HK-2 (cell line): Measurements from ENCODE around the gene PALD1.

ENCODE experiments used
- DNase-seq: peaks from one replicate; pipeline ENCODE4 v3.0.0-alpha.2; 2018; ENCODE audit not compliant: unreplicated experiment

The PALD1 gene

DNA sequence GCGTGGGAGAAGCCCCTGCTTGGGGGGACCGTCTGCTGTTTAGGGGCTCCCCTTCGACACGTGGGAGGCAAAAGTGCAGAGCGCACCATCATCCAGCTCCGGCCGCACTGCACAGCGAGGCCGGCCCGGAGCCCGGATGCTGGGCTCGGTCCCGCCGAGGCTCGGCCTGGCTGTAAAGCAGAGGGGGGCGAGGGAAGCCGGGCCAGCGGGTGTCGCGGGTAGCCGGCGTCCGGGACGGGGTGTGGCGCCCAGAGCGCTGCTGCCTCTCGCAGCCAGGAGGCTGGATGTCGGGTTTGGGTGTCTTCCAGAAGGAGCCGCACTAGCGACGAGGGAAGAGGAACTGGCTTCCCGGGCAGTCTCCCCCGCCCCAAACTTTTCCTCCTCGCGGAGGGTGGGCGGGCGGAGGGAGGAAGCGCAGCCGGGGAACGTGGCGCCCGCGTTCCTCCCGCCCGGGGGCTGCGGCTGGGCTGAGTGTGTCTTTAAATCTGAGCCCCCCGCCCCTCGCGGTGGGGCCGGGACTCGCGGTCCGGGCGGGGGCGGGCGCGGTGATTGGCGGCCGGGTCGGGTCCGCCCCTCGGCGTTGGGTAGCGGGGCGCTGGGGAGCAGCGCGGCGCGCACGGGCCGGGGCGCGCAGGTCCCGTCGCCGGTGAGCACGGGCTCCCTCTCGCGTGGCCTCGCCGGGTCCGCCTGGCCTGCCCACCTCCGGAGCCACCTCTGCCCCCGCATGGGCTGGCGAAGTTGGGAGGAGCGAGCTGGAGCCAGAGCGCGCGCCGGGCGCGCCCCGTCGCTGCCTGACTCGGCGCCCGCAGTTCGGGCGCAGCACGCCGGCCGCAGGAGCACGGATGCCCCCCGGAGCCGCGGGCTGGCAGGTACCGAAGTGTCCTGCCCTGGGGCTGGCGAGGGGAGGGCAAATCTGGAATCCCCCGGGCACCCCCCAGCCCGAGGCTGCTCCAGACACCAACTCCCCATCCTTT lies at the start of gene PALD1:
TSS of gene PALD1 (plus strand) at position 577 of the 974 bp plus-strand sequence. CDS start 47,185 bp downstream, outside the sequence.
- no peak for DNase-seq

DNA sequence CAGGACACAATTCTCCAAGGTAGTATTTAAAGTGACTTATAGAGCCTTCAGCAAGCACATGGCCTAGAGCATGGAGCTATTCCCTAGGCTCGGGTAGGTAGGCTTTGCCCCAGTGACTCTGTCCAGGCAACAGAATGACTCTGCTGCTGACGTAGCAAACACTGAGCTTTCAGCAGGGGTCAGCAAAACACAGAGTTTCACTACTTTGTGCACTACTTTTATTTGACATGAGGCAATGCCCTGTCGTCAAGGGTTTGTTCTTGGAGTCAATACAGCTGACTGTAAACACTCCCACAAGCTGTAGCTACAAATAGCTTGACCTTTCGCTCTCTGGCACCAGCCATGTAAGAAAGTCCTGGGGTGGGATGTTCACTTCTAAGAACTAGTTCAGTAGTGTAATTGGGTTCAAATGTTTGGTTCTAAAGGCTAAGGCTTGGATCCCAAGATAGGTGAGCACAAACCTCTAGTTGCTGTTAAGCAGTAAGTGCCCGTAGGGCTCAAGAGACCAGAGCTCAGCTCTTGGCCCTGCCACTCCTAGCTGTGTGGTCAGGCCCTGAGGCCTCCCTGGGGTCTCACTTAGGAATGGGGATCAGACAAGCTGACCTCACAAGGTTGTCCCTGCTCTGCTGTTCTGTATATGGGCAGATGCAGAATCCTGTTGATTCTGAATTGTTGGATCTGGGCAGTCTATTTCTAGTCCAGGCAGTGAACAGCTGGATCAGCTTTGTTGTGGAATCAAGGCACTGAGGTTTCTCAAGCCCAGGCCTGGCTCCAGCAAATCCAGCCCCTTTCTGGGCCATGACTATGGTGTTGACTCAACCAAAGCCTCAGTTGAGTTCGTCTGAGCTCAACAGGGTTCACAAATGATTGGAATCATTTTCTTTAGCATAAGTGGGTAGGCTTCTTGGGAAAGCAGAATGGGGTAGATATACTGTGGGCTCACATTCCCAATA lies 47.8 kb upstream of the PALD1 start:
- no peak for DNase-seq

DNA sequence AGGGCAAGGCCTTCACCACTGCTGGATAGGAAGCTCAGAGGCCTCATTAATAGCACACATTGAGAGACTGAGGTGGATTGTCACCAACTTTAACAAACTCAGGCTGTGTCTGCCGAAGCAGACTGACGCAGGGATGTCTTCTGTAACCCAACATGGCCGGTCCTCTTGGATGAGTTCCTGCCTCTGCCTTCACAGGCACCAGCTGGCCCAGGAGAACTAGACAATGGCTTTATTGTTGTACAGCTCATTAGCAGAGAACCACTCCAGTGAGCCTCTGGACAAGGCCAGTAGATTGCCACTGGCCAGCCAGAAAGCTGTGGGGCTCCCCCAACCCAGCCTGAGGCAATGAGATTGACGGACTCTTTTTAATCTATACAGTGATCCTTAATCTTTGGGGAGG lies 46.5 kb upstream of the PALD1 start:
- DNase-seq: no peak

DNA sequence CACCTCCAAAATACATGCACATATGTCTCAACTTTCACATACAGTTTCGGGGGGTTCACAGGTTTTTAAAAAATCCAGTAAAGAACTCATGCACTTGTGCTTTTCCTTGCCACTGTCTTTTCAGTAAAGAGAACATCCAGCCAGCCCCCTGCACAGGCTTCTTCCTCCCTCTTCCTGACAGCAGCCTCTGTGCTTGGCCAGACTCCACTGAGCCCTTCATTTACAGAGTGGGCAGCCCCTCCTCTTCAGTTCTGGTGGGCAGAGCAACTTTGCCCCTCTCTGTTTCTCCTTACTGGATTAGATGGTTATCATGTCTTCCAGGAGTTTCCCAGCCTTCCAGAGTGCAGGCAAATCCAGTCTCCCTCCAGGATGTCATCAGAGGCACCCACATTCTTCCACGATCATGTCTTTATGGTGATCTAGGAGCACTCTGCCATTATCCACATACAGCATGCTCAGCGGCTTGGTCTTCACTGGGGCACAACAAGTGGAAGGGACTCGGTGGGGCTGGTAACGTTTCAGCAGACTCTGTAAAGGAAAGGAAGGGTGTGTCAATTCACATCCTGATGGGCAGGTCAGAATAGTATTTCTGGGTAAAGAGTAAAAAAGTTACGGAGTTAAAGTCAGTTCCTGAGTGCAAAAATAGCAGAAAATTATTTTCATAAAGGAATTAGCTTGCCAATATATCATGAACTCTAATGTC lies 45.9 kb upstream of the PALD1 start:
- DNase-seq: no peak

DNA sequence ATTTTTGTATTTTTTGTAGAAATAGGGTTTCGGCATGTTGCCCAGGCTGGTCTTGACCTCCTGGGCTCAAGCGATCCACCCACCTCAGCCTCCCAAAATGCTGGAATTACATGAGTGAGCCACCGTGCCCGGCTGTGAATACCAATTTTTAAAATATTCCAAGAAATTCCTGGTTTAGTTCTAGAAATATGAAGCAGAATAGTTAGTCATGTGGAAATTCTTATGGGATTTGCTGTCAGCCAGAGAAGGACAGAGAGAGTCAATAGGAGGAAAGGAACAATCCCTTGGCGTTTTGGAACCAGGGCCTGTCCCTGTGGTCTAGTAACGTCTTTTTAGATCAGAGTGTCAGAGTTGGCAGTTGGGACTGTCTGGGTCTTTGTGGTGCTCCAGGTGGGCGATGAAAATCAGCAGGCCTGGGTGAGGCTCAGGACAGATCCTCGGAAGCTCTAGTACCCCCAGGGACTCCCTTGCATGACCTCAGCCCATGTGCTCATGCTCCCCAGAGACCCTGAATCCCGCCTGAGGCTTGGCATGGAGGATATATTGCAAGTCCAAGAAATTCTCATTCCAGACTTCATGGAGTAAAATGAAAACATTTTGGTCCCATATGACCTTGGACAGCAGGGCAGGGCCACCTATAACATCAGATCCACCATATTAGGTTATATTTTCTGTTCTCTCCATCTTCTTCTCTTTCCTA lies 44.8 kb upstream of the PALD1 start:
- DNase-seq: no peak

DNA sequence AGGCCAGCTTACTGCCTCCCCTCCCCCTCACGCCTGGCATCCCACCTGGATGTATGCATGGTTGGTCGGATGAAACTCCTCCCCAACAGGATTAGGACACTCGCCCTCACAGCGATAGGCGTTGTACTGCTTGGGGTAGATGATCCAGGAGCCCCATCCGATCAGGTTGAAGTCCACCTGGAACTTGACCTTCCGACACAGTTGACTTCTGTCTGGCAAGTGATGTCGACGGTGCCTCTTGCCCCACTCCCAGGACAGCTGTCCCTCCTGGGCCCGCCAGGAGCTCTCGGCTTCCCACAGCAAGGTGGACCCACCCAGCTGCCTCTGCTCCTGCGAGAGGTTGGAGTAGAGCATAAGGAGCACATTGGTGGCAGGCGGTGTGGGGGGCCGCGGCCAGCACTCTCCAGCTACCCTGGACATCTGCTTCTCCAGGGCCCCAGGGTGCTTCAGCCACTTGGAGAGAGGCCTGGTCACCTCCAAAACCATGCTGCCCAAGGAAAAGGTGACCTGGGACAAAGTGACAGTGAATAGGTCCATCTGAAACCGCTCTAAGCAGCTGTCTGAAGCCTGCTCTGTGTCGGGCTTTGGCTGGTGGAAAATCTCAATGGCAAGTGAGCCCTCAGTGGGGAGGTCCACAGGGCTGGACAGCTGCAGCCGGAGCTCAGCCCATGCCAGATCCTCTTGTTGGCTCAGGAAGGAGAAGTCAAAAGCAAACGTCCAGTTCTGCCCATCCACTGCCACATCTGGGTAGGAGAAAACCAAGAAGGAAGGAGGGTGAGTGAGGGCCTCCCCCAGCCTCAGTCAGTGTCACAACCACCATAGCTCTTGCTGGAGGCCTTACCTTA lies 43.1 kb upstream of the PALD1 start:
- DNase-seq: no peak

DNA sequence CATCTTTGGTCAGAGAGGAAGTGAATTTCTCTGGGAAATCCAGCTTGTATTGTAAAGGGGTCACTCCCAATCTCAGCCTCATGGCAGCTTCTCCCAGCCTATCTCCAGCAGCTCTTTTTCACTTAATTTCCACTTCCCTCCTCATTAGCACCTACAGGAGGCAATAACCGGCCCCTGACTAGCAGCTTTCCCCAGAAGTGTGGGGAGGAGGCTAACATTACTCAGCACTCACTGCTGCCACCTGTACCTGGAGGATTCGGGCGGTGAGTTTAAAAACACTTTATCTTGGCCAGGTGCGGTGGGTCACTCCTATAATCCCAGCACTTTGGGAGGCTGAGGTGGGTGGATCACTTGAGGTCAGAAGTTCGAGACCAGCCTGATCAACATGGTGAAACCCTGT lies 40.8 kb upstream of the PALD1 start:
- DNase-seq: no peak

DNA sequence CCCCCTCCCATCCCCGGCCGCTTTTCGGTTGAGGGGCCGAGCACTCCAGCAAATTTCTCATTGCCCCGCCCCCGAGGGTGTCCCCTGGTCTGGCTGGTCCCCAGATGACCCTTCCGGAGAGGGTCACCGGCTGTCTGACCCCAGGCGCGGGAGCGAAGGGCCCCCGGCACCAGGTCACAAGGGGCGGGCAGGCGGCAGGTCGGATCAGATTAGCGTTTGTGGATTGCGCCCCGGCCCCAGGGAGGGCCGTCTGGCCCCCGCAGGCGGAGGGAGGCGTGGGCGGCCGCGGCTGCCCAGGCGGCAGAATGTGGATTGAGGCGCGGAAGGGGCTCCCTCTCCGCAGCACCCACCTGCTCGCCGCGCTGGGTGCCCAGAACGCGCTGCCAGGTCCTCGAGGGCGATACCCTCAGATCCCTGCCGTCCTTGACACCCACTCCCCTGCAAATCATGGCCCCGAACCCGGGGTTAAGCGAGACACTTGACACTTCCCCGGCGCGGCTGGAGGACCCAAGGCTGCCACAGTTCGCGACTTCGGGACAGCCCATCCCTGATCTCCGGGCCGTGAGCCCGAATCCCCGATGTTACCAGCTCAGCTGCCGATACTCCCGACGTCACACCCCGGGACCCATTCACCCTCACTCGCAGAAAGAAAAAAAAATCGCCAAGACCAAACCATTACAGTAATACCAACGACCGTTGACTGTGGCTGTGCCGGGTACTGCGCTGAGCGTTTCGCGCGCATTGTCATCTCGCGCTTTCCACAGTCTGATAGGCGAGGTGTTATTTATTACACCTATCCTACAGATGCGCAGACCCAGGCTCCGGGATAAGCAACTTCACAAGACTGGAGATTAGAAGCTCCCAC lies 38.0 kb upstream of the PALD1 start:
- no peak for DNase-seq

DNA sequence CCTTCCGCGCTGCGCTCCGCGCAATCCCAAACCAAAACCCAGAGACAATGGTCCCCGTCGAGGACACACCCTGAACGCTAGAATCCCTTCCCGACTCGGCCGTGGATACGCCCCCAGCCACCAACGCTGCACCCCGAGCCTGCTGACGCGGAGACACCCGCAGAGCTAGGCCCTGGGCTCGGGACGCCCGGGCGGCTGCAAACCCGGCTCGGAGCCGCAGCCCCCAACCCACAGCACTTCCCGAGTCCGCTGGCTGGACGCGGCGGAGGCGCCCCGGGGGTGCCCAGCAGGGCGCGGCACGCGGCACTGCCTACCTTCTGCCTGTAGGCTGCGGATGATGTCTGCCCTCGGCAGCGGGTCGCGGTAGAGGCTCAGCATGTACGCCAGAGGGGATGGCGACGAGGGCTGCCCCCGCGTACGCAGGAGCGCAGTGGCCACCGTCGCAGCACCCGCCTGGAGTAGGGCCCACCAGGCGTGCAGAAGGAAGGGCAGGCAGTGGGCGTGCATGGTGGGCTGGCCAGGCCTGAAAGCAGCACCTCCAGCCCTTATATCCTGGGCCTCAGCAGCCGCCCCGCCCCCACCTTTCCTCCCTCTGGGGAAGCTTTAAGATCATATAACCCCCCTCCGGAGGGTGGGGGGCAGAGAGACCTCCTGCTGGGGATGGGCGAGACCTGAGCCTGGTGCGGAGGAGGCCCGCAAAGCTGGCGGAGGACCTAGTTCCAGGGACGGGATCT lies 37.2 kb upstream of the PALD1 start, which contains the start of gene NODAL:
TSS of gene NODAL (minus strand) at position 521 of the 734 bp plus-strand sequence. CDS start at position 507, 14 bp downstream.
- DNase-seq: no peak

DNA sequence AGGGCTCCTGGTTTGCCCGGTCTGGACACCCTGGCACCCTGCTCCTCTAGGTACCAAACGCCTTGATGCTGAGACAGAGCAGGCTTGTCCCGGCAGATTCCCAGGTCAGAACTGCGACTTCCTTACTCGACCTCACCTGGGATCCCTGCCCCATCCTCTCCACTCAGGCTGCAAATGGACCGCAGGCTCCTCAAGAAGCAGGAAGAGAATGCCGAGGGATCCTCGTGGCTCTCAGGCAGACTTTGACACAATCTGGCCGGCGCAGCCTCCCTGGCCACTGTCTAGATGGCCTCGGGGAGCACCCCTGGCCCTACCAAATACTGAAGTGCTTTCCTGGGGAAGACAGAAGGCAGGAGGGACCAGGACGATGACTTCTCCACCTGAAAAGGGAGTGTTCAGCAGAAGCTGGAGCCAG lies 36.7 kb upstream of the PALD1 start:
- DNase-seq: no peak

DNA sequence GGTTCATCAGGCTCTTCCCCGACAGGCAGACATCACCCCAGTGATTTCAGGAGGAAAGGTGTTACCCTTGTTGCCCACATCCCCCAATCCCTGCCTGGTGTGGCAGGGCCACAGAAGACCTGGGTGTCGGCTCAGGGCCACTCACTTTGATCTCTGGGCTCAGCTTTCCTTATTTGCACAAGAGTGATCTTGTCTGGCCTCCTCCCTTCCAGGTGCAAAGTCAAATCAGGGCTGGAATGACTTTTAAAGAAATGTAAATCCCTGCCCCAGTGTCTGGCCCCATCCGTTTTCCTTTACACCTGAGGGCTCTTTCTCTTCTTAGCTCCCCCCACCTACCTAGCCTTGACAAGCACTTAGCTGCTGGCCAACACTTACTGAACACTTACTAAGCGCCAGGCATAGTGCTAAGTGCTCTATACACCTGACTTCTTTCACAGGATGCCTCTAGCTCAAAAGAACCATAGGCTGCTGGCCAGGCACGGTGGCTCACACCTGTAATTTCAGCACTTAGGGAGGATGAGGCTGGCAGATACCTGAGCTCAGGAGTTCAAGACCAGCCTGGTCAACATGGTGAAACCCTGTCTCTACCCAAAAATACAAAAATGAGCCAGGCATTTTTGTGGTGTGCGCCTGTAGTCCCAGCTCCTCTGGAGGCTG lies 36.1 kb upstream of the PALD1 start:
- no peak for DNase-seq

DNA sequence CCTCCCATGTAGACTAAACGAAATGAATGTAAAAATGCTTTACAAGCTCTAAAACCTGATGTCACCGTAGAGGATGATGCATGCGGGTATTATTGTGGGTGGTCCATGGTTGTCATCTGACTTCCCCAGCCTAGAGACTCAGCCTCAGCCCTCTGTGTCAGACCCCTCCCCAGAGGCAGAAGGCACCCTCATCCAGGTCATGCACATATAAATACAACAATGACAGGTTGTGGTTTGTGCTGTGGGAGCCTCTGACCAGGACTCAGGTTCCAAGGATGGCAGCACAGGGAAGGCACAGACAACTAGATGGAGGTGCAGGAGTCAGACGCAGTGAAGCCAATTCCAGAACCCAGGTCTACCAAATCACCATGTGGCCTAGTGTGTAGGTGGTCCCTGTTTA lies 33.8 kb upstream of the PALD1 start:
- no peak for DNase-seq

DNA sequence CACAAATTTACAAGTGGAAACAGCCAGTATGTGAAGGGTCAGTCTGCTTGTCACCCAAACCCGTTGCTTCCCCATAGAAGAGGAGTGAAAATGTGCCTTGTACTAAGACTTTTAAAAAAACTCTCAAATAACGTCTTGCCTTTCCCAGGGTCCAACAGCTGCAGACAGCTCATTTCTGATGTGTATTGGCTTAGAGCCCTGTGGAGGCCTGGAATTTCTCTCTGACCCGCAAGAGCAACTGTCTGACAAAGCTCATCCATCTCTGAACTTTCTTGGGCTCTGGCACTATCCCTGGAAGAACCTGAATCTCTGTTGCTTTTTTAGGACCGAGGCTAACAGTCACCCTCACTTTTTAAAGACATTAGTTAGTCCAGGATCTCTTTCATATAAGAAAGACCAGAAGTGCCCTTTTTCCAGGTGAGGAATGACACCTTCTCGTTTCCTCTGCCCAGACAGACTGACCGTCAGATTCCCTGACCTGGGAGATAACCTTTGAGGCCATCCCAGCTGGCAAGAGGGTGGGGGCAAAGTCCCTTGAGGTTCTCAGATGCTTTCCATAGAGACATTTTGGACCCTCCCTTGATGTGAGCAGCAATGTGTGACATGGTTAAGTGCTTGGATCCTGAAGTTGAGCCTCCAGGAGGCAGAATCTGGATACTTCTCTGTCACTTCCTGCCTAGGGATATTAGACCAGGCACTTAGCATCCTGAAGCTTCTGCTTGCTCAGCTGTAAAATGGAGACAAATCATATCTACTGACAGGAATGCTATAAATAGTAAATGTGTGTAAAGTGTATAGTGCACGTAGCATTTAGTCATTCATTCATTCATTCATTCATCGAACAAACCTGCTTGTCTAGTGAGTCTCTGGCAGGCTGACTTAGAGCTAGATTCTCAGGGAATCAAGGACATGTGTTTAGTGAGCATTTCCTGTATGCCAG lies 32.6 kb upstream of the PALD1 start:
- DNase-seq: no peak

DNA sequence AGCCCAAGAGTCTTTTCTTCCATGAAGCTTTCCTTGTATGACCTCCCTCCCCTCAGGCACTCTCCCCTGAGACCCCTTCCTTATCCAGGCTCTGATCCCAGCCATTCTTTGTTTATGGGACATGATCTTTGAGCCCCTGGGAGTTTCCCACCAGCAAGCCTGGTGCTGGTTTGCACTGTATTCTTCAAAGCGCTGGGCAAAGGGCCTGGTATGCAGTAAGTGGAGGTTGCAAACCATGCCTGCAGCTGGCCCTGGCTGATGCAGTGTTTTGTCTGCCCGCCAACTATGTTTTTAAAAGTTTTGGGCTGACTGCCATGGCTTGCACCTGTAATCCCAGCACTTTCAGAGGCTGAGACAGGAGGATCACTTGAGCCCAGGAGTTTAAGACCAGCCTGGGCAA lies 30.3 kb upstream of the PALD1 start:
- no peak for DNase-seq

DNA sequence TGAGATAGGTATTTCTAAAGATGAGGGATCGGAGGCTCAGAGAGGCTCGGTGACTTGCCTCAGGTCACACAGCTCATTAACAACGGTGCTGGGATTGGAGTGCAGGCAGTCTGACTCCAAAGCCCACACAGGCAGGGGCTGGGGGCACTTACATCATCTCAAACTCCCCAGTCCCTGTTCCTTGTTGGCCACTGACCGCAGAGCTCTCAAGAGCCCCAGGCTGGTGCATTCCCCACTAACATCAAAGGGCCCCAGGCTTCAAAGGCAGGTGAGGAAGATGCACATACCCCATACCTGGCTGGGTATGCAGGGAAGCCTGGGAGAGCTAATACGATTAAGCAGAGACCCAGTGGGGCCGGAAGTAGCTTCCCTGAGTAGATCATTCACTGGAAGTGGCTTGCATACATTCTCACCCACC lies 23.3 kb upstream of the PALD1 start:
- DNase-seq: no peak

DNA sequence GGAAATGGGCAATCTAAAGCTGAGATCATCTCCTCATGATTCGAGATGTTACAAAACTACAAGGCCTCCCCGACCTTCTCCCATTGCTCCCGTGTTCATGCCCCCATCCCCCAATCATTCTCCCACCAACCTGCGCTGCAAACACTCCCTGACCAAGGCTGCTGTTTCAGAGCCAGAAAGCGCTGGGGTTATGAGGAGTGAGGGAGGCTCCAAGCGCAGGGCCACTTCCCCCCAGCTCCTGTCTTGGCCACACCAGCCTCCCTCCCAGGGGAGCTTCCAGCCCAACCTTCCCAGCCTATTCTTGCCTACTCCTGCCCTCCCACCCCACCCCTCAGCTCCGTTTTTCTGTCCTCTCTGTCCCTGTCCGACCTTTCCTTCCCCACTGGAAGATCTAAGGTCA lies 22.4 kb upstream of the PALD1 start:
- DNase-seq: no peak
